KG1 (cell line): ENCODE results near the gene PTAFR.
A peak's percentile ranks its signal among the peaks of the same experiment; 100 is the strongest.

ENCODE experiments used
- DNase-seq: peaks from one replicate; lab custom pipeline; 2025; lab: John Stamatoyannopoulos, UW

PTAFR gene

DNA sequence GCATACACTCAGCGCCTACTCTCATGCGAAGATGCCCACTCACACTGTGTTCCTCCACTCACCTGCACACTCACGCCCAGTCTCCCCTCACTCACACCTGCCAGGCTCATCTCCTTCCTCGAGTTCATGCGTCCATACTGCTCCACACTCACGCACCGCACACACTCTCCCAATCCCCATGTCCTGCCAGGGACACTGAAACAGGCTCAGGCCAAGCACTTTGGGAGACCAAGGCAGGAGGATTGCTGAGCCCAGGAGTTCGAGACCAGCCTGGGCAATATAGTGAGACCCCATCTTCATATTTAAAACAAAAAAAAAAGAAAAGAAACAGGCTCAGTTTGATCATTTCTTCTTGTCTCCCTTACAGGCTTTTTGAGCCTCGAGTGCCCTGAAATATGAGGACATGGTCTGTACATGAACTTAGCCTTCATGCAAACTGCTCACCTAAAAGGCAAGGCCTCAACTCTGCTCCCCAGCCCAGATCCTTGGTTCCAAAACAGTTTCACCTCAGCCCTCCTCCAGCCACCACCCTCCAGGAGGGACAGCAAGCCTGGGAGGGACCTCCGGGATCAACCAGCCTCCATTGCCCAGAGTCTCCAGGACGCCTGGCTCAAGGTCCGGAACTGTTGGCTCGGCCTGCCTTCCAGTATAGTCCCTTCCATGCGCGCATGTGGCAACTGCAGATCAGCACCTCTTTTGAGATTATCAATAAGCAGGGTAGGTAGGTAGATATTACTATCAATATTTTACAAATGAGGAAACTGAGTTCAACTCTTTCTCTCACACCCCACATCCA lies 2.4 kb upstream of the PTAFR start:
- DNase-seq = no peak

DNA sequence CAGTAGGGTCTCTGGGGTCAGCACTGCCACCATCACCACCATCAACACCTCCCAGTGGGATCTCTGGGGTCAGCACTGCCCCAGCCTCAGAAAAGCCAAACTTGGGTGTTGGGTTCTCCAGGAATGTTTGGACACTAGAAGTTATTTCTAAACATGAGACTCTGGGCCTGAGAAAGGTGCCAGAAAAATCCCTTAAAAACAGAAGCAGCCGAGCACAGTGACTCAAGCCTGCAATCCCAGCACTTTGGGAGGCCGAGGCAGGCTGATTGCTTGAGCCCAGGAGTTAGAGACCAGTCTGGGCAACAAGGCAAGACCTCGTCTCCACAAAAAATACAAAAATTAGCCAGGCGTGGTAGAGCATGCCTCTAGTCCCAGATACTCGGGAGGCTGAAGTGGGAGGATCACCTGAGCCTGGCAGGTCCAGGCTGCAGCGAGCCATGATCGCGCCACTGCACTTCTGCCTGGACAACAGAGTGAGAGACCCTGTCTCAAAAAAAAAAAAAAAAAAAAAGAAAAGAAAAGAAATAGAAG lies 470 bp downstream of the PTAFR start:
- DNase-seq = no peak

DNA sequence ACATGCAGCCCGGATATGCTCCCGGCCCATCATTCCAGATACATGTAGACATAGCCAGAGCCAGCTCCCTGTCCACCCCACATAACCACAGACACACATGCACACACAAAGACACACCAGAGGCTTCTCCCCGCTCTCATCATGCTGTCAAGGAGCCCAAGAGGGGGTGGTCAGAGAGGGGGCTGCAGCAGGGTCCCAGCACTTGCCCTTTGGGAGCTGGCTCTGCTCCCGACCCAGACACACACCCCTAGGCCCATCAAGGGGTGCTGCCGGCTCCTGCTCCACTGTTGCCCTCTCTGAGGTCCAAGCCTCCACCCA lies 2.6 kb downstream of the PTAFR start:
- DNase-seq = no peak

DNA sequence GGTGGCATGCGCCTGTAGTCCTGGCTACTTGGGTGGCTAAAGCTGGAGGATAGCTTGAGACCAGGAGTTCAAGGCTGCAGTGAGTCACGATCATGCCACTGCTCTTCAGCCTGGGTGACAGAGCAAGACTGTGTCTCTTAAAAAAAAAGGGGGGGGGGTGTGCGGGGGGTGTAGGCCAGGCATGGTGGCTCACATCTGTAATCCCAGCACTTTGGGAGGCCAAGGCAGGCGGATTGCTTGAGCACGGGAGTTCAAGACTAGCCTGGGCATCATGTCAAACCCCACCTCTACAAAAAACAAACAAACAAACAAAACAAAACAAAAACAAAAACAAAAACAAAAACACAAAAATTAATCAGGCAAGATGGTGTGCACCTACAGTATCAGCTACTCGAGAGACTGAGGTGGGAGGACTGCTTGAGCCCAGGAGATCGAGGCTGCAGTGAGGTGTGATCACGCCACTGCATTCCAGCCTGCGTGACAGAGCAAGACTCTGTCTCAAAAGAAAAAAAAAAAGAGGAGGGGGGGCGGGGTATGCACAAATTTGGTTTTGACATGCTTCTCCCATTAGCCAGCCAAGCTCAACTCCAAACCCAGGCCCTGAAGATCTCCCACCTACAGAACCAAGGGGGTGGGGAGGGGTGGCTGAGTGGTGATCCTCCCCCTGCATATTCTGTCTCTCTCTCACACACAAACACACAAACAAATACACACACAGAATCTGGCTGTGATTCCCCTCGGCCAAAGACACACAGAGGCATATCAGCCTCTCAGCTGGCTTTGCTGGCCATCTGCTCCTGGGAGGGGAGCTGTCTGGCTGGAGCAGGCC lies 3.1 kb downstream of the PTAFR start:
- DNase-seq = no peak

DNA sequence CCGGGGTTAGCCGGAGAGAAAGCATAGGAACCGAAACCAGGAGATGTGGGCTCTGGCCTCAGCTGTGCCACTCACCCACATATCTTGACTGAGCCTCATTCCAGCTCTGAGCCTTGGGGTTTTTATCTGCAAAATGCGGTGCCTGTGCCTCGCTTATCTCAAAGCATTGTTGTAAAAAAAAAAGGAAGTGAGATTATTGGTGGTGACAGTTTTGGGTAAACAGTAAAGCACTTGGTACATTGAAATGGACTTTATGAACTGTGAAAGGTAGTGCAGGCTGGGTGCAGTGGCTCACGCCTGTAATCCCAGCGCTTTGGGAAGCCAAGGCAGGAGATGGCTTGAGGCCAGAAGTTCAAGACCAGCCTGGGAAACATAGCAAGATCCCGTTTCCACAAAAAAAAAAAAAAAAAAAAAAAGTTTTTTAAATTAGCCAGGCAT lies 3.8 kb downstream of the PTAFR start:
- DNase-seq = peak; percentile 20

DNA sequence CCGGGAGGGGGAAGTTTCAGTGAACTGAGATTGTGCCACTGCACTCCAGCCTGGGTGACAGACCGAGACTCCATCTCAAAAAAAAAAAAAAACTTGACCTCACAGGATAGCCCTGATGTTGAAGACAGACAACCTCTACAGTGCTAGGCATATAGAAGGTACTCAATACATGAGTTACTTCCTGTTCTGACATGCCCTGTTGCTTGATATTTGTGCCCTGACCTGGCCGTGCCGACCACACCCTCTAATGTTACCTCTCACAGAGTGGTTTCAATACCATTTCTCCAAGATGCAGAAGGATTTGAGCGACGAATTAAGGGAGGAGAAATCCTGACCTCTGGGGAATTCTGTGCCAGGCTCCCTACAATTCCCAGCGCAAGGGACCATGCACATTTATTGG lies 5.2 kb downstream of the PTAFR start:
- DNase-seq = no peak

DNA sequence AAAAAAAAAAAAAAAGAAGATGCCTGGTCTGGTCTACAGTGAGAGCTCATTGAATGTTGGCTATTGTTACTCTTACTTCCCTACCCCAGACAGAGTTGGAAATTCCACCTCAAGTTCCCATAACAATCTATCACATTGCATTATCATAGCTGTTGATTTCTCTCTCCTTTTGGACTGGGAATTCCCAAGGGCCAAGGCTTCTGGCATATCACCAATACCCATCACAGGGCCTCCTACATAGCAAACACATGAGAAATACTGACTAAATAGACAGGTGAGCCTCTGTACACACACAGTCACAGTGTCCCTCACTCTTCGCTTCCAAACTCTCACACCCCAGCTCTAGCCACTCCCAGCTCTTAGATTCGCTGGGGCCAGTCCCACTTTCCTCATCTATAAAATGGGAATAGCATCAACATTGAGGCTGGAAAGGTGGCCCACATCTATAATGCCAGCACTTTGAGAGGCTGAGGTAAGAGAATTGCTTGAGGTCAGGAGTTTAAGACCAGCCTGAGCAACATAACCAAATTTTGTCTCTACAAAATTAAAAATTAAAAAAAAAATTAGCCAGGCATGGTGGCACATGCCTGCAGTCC lies 6.4 kb downstream of the PTAFR start:
- DNase-seq = no peak

DNA sequence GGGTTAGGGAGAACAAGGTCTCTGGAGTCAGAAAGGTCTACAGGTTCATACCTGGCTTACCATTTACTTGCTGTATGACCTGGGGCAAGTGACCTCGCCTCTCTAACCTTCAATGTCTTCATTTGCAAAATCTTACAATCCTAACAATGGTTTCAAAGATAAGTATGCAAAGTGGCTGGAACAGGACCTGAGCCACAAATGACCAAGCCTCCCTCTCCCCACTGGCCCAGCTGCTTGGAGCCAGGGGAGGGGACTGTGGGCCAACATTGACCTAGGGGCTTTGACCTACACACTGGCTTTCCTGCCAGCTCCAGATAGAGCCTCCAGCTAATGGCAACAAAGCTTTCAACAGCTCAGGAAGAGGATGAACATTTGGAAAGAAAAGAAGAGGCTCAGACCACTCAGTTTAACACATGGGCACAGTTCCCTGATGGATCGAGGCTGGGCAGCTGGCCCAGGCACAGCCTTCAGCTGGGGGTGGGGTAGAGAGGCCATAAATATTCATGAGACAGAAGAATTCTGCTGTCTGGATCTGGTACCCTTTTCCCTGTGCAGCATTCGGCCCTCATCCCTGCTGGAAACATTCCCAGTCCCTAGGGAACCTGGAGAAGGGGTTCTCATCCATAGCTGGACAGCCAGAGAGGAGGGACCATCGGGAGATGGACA lies 12.9 kb downstream of the PTAFR start:
- DNase-seq = no peak

DNA sequence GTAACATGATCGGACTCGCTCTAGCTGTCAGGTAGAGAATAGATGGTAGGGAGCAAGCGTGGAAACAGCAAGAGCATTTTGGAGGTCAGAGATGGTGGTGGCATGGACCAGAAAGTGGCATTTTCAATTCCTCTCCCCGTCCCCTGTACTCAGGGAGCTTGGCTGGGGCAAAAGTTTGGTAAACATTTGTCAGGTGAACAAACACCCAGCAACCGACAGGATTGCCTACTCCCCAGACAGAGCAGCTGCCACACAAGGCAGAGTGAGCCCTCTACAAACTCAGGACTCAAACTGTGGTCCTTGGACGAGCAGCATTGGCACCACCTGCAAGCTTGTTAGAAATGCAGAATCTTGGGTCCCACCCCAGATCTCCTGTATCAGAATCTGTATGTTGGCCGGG lies 14.3 kb downstream of the PTAFR start:
- DNase-seq = no peak

DNA sequence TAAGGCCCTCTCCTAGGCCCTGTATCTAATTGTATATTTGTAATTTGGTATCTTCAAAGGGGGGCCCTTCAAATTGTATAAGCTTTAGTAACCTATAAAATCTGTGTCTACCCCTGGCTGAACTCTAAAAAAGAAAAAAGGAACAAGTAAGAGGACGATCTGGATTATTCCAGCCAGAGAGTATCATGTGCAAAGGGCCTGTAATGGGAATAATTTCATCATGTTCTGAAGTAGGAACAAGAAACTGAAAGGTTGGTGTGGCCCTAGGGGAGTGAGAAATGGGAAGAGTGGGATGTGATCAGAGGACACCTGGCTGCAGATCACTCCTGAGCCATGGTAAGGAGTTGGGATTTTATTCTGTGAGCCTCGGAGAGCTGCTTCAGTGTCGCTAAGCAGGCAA lies 14.7 kb downstream of the PTAFR start:
- DNase-seq = no peak

DNA sequence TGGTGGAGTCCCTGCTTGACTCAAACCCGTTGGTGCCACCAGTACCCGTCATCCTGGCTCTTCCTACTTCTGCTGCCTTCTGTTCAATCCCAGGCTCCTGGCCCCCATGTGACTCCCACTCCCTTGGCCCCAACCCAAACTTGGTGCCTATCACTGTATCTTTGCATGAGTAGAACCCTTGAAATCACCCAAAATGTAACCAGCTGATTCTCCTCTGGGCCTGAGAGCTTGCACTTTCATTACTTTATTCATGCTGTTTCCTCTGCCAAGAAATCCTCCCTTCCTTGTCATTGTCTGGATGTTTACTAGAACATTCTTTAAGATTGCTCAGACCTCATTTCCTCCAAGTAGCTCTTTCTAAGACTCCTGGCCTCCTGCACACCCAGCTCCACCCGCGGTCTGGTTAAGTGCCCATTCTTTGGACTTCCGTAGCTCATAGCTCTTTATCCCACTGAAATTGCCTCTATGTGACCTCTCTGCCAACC lies 15.7 kb downstream of the PTAFR start:
- no peak for DNase-seq

DNA sequence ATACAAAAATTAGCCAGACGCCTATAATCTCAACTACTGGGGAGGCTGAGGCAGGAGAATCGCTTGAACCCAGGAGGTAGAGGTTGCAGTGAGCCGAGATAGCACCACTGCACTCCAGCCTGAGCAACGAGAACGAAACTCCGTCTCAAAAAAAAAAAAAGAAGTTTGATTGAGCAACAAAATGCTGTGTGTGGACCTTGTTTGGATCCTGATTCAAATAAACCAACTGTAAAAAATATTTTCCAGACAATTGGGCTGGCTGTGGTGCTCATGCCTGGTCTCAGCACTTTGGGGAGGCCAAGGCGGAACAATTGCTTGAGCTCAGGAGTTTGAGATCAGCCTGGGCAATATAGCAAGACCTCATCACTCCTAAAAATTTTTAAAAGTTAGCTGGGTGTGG lies 16.8 kb downstream of the PTAFR start:
- DNase-seq = no peak

DNA sequence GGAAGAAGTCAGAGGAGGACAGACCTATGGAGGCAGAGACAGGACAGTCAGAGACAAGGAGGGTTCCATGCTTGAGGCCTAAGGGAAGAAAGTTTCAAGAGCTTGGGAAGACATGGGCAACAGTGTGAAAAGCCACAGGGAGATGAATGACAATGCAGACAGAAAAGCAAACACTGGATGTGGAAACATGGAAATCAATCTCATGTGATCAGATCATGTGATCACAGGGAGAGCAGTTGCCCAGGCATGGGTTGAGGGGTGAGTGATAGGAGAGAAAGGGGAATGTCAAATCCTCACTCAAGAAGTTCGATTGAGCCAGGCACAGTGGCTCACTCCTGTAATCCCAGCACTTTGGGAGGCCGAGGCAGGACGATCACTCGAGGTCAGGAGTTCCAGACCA lies 17.2 kb downstream of the PTAFR start:
- no peak for DNase-seq

DNA sequence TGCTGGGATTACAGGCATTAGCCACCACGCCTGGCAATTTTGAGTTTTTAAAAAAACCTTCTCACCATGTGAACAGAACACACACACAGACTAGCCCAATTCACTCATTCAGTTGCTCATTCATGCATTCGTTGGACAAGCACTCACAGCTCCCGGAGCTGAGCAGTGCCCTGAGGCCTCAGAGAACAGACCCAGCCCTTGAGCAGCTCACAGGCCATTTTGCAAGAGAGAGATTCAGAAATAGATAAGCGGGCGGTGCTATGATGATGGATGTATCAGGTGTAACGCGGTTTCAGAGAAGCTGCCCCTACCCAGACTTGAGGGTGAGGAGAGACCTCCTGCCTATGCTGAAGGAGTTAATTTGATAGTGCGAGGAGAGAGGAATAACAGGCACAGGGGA lies 18.6 kb downstream of the PTAFR start:
- no peak for DNase-seq

DNA sequence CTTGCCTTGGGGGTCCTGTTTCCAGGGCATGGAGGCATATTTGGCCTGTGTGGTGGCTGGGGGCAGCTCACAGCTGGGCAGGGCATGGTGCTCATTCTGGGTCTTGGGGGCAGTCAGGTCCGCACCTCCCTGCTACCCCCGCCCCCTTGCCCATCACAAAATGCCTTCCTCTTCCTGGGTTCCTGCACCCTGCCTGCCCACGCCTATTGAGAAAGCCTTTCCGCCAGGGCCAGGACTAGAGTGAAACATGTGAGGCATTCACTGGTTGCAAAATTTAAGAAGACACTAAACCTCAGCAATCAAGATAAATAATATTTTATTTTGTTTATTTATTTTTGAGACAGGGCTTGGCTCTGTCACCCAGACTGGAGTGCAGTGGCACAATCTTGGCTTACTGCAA lies 19.7 kb downstream of the PTAFR start:
- no peak for DNase-seq

DNA sequence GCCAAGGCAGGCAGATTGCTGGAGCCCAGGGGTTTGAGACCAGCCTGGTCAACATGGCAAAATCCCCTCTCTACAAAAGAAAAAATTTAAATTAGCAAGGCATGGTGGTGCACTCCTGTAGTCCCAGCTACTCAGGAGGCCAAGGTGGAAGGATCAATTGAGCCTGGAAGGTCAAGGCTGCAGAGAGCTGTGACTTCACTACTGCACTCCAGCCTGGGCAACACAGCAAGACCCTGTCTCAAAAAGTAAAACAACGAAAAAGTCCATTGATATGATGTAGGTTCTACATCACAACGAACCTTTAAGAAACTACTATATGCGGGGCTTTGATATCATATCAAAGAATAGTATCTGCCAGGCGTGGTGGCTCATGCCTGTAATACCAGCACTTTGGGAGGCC lies 20.9 kb downstream of the PTAFR start:
- DNase-seq = no peak

DNA sequence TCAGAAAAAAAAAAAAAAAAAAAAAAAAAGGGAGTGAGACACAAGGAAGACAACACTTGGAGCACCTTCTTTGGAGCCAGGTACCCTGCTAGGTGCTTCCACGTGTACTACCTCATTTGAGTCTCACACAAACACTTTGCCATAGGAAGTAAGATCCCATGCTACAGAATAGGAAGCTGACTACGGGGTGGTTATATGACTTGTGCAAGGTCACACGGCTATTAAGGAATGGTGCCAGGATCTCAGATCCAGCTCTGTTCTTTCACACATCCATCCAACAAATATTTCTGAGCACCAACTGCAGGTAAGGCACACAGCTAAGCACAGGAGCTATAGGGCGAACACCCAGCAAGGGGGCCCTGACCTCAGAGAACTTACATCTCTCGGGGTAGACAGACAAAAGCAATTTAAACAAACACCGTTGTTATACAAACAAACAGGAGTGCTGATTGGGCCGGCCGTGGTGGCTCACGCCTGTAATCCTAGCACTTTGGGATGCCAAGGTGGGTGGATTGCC lies 22.4 kb downstream of the PTAFR start:
- DNase-seq = no peak

DNA sequence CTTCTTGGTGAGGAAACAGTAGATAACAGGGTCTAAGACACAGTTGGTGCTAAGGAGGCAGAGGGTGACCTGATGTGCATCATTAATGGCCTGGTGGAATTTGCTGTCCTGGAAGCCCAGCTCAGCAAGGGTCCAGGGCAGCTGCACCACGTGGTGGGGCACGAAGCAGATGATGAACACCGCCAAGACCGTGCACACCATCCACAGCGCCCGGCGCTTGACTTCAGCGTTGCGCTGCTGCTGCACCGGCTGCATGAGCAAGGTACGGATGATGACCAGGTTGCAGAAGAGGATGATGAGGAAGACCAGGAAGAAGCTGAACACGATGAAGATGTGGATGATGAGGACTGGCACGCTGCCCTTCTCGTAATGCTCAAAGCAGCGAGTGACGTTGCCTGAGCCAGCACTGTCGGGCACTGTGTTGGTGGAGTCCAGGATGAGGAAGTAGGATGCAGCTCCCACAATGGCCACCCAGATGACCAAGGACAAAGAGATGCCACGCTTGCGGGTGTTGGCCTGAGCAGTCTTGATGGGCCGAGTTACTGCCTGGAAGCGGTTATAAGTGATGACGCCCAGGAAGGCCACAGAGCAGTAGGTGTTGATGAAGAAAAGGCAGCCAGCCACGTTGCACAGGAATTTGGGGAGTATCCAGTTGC lies 26.2 kb downstream of the PTAFR start:
- no peak for DNase-seq

DNA sequence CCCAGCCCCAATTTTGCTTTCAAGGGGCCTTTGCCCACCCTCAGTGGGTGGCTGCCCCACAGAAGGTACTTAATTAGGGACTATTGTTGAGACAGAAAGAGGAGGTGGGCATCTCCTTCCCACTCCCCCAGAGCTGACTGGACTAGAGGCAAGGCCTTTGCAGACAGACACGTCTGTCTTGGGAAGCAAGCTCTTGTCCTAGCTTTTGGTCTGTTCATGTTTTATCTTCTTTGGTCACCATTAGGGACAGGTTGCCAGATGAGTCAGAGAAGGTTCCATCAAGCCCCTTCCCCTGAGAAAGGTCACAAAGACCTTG lies 27.7 kb downstream of the PTAFR start:
- no peak for DNase-seq

DNA sequence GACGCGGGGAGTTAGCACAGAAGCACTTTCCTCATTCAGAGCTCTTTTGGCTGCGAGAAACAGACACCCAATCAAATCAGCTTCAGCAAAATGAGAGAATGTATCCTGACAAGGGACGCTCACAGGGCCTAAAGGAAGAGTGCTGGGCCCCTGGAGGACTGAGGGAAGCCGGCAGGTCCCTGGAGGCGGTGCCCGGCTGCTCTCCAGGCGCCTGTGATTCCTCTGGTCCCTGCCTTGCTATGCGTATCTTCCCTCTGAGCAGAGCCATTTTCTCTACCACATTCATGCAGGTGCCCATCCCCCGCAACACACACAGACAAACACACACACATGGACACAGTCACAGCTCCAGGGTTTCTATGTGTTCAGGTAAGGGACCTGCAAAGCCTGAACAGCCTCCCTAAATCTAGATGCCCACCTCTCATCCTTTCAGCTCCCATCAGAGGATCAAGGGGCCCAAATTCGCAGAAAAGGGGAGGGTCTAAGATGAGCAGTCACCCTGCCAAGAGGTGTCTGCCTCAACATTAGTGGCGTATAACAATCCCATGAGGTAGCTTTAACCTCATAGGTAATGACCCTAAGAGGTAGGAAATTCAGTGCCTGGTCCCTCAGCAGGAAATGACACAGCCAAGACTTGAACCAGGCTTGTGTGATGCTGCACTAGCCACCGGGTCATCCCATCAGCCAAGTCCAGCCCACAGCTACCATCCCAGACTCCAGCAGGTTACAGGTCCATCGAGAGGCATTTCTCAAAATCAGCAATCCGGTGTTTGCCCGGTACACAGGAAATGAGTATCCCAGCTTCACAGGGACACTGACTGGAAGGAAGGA lies 29.0 kb downstream of the PTAFR start:
- no peak for DNase-seq

DNA sequence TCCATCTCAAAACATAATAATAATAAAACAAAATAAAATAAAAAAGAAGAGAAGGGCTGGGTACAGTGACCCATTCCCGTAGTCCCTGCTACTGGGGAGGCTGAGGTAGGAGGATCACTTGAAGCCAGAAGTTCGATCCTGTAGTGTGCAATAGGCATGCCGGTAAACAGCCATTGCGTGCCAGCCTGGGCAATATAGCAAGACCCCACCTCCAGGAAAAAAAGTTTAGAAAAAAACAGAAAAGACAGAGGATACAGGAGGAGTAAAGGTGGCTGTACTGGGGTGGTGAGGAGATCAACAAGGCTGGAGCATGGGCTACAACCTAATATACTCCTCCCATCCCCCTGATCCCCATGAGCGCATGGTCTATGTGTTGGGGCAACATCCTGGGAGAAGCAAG lies 30.8 kb downstream of the PTAFR start:
- no peak for DNase-seq
